ENCODE results near the gene NTM. TPM values are rescaled to one million over a fixed set of nuclear protein-coding genes. Genes with fewer than 3 reads are reported as not detected.

Gene NTM
- total RNA-seq, 1 experiment from 2014 or later, result 0.73 TPM

- no peak for DNase-seq
- Mint-ChIP-seq H3K4me3 (ENCODE audit: unreplicated experiment) (no peak overlapping the region), H3K4me1 (ENCODE audit: low read depth, unreplicated experiment) (no peaks in the 10 kb centered on the region), H3K36me3 (ENCODE audit: insufficient read depth, unreplicated experiment) (no peaks in the 10 kb centered on the region), H3K9me3 (ENCODE audit: unreplicated experiment) (no peaks in the 10 kb centered on the region), H3K27me3 (ENCODE audit: insufficient read depth, unreplicated experiment) (peaks cover 29% of the 10 kb centered on the region), H3K27ac (ENCODE audit: unreplicated experiment) (no peak overlapping the region)
- Histone ChIP-seq H3K27me3 (replicated peaks; ENCODE audit: control insufficient read depth, insufficient read depth, low read length) (no peaks in the 10 kb centered on the region), H3K9me3 (no peaks in the 10 kb centered on the region), H3K4me1 (no peaks in the 10 kb centered on the region), H3K4me3 (ENCODE audit: low read depth, low read length) (no peak overlapping the region), H3K36me3 (ENCODE audit: control insufficient read depth, insufficient read depth, low read length) (no peaks in the 10 kb centered on the region)
- TF ChIP-seq, protein P1, sequence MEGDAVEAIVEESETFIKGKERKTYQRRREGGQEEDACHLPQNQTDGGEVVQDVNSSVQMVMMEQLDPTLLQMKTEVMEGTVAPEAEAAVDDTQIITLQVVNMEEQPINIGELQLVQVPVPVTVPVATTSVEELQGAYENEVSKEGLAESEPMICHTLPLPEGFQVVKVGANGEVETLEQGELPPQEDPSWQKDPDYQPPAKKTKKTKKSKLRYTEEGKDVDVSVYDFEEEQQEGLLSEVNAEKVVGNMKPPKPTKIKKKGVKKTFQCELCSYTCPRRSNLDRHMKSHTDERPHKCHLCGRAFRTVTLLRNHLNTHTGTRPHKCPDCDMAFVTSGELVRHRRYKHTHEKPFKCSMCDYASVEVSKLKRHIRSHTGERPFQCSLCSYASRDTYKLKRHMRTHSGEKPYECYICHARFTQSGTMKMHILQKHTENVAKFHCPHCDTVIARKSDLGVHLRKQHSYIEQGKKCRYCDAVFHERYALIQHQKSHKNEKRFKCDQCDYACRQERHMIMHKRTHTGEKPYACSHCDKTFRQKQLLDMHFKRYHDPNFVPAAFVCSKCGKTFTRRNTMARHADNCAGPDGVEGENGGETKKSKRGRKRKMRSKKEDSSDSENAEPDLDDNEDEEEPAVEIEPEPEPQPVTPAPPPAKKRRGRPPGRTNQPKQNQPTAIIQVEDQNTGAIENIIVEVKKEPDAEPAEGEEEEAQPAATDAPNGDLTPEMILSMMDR (IDR thresholded peaks at IDR 0.05; ENCODE audit: insufficient read depth in 1 of 2, low read depth in 1 of 2, low read length in 1 of 2, severe bottlenecking in 1 of 2, unreplicated experiment in 1 of 2), result no peak
- CTCF ChIA-PET, result no interaction called here
- BruUV-seq (replicated peaks), result no TSS peak
- POLR2A ChIA-PET, result no interaction called here
- intact Hi-C loops (cut with micrococcal nuclease; ENCODE audit: unreplicated experiment), result no loop called here
These were observed 110.9 kb downstream of the NTM start for GRCh38 chr11:131481303-131481702.

GRCh38 chr11:131481971-131482370 lies 111.6 kb downstream of the NTM start:
- H3K4me1 Mint-ChIP-seq (ENCODE audit: low read depth, unreplicated experiment), result no peaks in the 10 kb centered on the region
- Histone ChIP-seq H3K9me3 (no peaks in the 10 kb centered on the region), H3K4me3 (ENCODE audit: low read depth, low read length) (no peak overlapping the region), H3K4me1 (no peaks in the 10 kb centered on the region), H3K27me3 (replicated peaks; ENCODE audit: control insufficient read depth, insufficient read depth, low read length) (no peaks in the 10 kb centered on the region), H3K36me3 (ENCODE audit: control insufficient read depth, insufficient read depth, low read length) (no peaks in the 10 kb centered on the region)
- H3K9me3 Mint-ChIP-seq (ENCODE audit: unreplicated experiment), result no peaks in the 10 kb centered on the region
- BruUV-seq (replicated peaks), result no TSS peak
- no peak for DNase-seq
- CTCF ChIA-PET, result no interaction called here
- H3K4me3 Mint-ChIP-seq (ENCODE audit: unreplicated experiment), result no peak overlapping the region
- intact Hi-C loops (cut with micrococcal nuclease; ENCODE audit: unreplicated experiment), result no loop called here
- peaks cover 32% of the 10 kb centered on the region for H3K27me3 Mint-ChIP-seq (ENCODE audit: insufficient read depth, unreplicated experiment)
- no peaks in the 10 kb centered on the region for H3K36me3 Mint-ChIP-seq (ENCODE audit: insufficient read depth, unreplicated experiment)
- TF ChIP-seq, protein P1 (IDR thresholded peaks at IDR 0.05; ENCODE audit: insufficient read depth in 1 of 2, low read depth in 1 of 2, low read length in 1 of 2, severe bottlenecking in 1 of 2, unreplicated experiment in 1 of 2), result no peak
- POLR2A ChIA-PET, result no interaction called here
- no peak overlapping the region for H3K27ac Mint-ChIP-seq (ENCODE audit: unreplicated experiment)

GRCh38 chr11:131483453-131483852 lies 113.0 kb downstream of the NTM start:
- H3K27me3 Mint-ChIP-seq (ENCODE audit: insufficient read depth, unreplicated experiment), result peaks cover 23% of the 10 kb centered on the region
- no peak overlapping the region for H3K27ac Mint-ChIP-seq (ENCODE audit: unreplicated experiment)
- TF ChIP-seq, protein P1 (IDR thresholded peaks at IDR 0.05; ENCODE audit: insufficient read depth in 1 of 2, low read depth in 1 of 2, low read length in 1 of 2, severe bottlenecking in 1 of 2, unreplicated experiment in 1 of 2), result no peak
- H3K36me3 ChIP-seq (ENCODE audit: control insufficient read depth, insufficient read depth, low read length), result no peaks in the 10 kb centered on the region
- BruUV-seq (replicated peaks), result no TSS peak
- CTCF ChIA-PET, result no interaction called here
- H3K4me3 ChIP-seq (ENCODE audit: low read depth, low read length), result no peak overlapping the region
- no peak for DNase-seq
- H3K9me3 Mint-ChIP-seq (ENCODE audit: unreplicated experiment), result no peaks in the 10 kb centered on the region
- H3K4me1 Mint-ChIP-seq (ENCODE audit: low read depth, unreplicated experiment), result no peaks in the 10 kb centered on the region
- no peaks in the 10 kb centered on the region for H3K27me3 ChIP-seq (replicated peaks; ENCODE audit: control insufficient read depth, insufficient read depth, low read length)
- H3K9me3 ChIP-seq, result no peaks in the 10 kb centered on the region
- intact Hi-C loops (cut with micrococcal nuclease; ENCODE audit: unreplicated experiment), result no loop called here
- H3K4me1 ChIP-seq, result no peaks in the 10 kb centered on the region
- POLR2A ChIA-PET, result no interaction called here
- no peak overlapping the region for H3K4me3 Mint-ChIP-seq (ENCODE audit: unreplicated experiment)
- no peaks in the 10 kb centered on the region for H3K36me3 Mint-ChIP-seq (ENCODE audit: insufficient read depth, unreplicated experiment)

All from Caco-2 (cell line).